IPS-18c (cell line): Measurements from ENCODE around the gene PDPK1.

ENCODE experiments used
- H3K4me3 ChIP-seq: 2 replicates; pipeline ENCODE4 v1.7.0; 2013; ENCODE audit warnings: low read depth, mild to moderate bottlenecking, low read length, moderate library complexity; ENCODE audit not compliant: insufficient read depth
- H3K9me3 ChIP-seq: one replicate; pipeline ENCODE4 v1.6.1; 2013; ENCODE audit warnings: mild to moderate bottlenecking, low read length, moderate library complexity; ENCODE audit not compliant: control insufficient read depth, insufficient read depth

Gene PDPK1

GRCh38 chr16:2516391-2517240, 21.2 kb upstream of the PDPK1 start:
- Histone ChIP-seq H3K9me3 (no peaks in the 10 kb centered on the region), H3K4me3 (no peak overlapping the region)

- no peak overlapping the region for H3K4me3 ChIP-seq
- H3K9me3 ChIP-seq: no peaks in the 10 kb centered on the region
Observed at GRCh38 chr16:2517954-2518605, 19.7 kb upstream of the PDPK1 start.

DNA sequence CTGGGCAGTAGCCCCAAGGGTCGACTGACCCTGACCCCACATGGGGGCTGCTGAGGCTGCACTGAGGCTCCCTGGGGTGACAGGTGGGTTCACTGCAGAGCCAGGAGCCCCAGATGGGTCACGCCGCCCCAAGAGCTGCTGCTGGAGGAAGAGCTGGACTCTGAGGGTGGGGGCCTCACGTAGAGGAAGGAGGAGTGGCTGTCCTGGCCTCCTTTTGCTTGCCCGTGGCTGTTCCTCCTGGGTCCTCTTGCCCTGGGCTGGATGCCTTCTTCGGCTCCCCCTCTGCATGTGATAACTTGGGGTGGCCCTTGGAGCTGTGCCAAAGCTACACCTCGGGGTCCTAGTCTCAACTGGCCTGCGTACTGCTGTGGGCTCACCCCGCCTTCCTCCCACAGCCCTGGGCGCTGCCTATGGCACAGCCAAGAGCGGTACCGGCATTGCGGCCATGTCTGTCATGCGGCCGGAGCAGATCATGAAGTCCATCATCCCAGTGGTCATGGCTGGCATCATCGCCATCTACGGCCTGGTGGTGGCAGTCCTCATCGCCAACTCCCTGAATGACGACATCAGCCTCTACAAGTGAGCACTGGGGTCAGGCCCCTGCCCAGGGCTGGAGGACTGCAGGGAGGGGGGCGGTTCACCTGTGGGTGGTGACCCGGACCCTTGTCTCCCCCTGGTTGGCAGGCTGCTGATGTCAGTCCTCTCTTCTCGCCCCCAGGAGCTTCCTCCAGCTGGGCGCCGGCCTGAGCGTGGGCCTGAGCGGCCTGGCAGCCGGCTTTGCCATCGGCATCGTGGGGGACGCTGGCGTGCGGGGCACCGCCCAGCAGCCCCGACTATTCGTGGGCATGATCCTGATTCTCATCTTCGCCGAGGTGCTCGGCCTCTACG, 18.8 kb upstream of the PDPK1 start:
- H3K4me3 ChIP-seq: 0 out of 2 replicates have a peak overlapping the region, but pooled peaks have one; percentile 20
- H3K9me3 ChIP-seq: no peaks in the 10 kb centered on the region

DNA sequence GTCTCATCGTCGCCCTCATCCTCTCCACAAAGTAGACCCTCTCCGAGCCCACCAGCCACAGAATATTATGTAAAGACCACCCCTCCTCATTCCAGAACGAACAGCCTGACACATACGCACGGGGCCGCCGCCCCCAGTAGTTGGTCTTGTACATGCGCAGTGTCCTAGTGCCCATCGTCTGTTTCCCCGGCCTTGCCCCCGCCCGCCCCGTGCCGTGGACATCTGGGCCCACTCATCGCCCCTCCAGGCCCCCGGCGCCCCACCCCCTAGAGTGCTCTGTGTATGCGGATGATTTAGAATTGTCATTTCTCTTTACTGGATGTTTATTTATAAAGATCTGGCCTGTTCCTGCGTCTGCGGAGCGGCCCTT, 18.1 kb upstream of the PDPK1 start:
- Histone ChIP-seq H3K9me3 (no peaks in the 10 kb centered on the region), H3K4me3 (peak overlapping the region; percentile 20; the same call in 1 of the 2 replicates)

GRCh38 chr16:2520097-2520783, 17.6 kb upstream of the PDPK1 start, which contains the start of gene AMDHD2:
TSS of gene AMDHD2 (plus strand) at chr16:2520371. CDS start at chr16:2520459, 88 bp downstream.
- Histone ChIP-seq H3K9me3 (no peaks in the 10 kb centered on the region), H3K4me3 (peak within 1 kb of the TSS; percentile 69)

GRCh38 chr16:2520784-2521531, 16.9 kb upstream of the PDPK1 start:
- H3K9me3 ChIP-seq: no peaks in the 10 kb centered on the region
- peak overlapping the region; percentile 69 for H3K4me3 ChIP-seq

DNA sequence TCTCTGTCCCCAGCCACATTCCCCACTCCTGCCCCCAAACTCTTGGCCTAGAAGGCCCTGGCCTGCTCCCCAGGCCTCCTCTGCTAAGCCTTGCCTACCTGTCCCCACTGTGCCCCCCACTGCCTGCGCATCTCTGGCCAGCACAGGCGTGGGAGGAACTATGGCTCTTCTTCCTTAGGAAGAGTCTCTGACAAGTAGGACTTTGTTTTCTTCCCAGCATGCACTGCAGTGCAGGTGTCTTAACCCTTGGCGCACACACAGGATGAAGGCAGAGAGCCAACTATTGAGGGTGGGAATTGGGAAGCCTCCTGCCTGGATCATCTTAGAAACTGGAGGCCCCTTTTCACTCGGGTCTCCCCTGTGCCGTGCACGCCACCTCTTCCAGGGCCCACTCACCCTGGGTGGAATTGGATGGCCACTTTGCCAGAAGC, 14.0 kb upstream of the PDPK1 start:
- no peak overlapping the region for H3K4me3 ChIP-seq

GRCh38 chr16:2524339-2524938, 13.4 kb upstream of the PDPK1 start:
- Histone ChIP-seq H3K4me3 (no peak overlapping the region), H3K9me3 (no peaks in the 10 kb centered on the region)

More for the DNA sequence above, 14.0 kb upstream of the PDPK1 start:
- no peaks in the 10 kb centered on the region for H3K9me3 ChIP-seq

DNA sequence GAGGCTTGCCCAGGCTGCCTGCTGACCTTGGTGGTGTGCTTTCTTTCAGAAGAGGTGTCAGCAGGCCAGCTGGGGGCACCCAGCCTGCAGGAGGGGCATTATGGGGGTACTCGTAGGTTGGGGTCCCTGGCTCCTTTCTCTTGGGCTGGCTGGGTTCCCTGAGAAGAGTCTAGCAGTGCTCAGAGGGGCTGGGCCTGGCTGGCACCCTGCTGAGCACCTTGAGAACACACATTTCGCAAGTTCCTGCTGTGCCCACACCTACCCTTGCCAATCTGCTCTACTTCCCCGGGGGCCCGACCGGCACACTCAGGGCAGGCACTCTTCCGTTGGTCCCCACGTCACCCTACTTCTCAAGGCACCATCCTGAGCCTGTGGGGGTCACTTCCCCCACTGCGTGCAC, 11.7 kb upstream of the PDPK1 start:
- Histone ChIP-seq H3K9me3 (no peaks in the 10 kb centered on the region), H3K4me3 (no peak overlapping the region)

DNA sequence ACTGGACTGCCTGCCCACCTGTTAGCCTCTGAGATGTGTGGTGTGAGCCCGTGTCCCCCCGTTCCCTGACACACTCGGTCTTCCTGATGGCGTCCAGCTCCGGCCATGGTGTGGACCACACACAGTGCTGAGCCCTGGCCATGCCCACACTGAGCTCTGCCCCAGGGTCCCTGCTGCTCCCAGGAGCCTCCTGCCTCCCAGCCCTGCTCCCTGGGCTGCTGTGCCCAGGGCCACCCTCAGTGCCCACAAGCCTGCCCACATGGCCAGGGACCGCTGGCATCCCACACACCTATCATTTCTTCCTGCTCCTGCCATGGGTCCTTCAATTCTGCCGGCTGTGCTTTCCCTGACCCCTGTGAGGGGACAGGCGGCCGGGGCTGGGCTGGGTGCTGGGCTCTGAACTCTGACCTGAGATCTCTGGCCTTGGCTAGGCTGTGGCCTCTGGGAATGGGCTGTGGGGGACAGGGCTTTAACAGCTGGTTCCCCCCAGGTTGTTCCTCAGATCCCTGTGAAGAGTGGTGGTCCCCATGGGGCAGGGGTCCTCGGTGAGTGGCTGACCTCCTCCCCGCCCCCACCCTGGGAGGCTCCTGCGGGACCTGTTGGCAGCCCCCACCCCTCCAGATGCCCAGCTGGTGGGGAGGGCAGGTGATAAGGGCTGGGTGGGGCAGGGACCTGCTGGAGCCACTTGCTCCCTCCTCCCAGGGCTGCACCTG, 10.6 kb upstream of the PDPK1 start:
- Histone ChIP-seq H3K9me3 (no peaks in the 10 kb centered on the region), H3K4me3 (no peak overlapping the region)

GRCh38 chr16:2527784-2528100, 10.1 kb upstream of the PDPK1 start:
- Histone ChIP-seq H3K4me3 (no peak overlapping the region), H3K9me3 (no peaks in the 10 kb centered on the region)

DNA sequence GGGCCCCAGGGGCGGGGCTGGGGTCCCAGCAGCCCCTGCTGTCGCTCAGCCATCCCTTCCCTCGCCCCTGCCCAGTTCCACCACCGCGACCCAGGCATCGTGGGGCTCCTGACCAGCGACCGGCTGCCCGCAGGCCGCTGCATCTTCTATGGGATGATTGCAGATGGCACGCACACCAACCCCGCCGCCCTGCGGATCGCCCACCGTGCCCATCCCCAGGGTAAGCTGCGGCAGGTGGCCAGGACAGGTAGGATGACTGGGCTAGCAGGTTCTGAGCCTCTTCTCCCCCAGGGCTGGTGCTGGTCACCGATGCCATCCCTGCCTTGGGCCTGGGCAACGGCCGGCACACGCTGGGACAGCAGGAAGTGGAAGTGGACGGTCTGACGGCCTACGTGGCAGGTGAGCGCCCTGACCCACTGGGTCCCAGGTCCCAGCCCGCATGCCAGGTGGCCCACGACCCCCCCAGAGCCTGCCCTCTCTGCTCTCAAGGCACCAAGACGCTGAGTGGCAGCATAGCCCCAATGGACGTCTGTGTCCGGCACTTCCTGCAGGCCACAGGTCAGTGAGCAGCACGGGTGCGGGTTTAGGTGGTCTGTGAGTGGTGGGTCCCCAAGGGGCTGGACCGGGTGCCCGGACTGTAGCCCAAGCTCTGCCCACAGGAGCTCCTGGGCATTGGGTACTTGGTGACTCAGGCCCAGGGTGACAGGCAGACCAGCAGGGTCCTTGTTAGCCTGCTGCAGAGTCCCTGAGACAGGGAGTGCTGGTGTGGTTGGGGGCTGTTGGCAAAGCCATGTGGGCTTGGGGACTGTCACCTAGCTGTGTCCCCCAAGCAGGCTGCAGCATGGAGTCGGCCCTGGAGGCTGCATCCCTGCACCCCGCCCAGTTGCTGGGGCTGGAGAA, 9.4 kb upstream of the PDPK1 start:
- no peak overlapping the region for H3K4me3 ChIP-seq
- no peaks in the 10 kb centered on the region for H3K9me3 ChIP-seq

DNA sequence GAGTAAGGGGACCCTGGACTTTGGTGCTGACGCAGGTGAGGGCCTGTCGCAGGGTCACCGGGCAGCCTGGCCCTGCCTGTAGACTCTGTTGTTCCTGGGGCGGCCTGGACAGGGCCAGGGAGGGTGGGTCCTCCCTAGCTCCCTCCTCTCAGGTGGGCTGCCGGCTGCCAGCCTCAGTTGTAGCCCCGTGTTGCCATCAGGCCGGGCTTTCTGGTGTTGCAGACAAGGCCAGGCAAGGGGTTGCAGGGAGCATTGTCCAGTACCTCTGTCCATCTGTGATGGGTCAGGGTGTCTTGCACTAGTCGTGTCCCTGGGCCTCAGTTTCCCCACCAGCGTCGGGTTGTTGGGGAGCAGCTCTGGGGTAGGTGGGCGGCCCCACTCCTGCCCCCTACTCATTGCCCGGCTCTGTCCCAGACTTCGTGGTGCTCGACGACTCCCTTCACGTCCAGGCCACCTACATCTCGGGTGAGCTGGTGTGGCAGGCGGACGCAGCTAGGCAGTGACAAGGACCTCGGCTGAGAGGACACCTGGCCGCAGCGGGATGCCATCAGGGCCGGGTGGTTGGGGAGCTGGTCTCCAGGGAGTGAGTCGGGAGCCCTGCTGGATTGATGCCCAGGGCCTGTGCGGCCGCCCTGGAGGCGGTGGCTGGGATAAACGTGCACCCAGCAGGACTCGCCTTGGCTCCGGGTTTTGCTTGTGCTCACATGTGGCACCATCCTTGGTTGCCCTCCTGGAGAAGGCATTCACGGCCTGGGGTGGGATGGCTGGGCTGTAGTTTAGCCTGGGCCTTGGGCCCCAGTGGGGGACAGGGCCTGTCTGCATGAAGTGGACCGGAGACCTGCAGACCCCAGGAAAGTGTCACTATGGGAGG, 8.5 kb upstream of the PDPK1 start:
- Histone ChIP-seq H3K4me3 (no peak overlapping the region), H3K9me3 (no peaks in the 10 kb centered on the region)
